Calu3 (cell line): ENCODE results near the gene SCGB1C1. TPM values are rescaled to one million over a fixed set of nuclear protein-coding genes. Genes with fewer than 3 reads are reported as not detected.

Experiments used
- BruUV-seq: library from RNA; stranded (reverse); fragments of 400-500 nt; replicated peaks from 2 replicates; lab custom pipeline; 2021; lab: Mats Ljungman, UMichigan
- CTCF ChIA-PET: fragments of 300-600 bp; sonication (Branson Sonifier 250); formaldehyde crosslinking; loops from one replicate; lab custom pipeline; 2022; ENCODE audit warnings: antibody characterized with exemption; lab: Charles Lee
- DNase-seq: peaks from one replicate; pipeline ENCODE4 v3.0.0; 2022
- H3K27ac Mint-ChIP-seq: one replicate; pipeline ENCODE4 v1.8.0; 2022; ENCODE audit warnings: mixed read lengths; ENCODE audit not compliant: unreplicated experiment
- H3K27me3 Mint-ChIP-seq: one replicate; pipeline ENCODE4 v1.8.0; 2022; ENCODE audit warnings: mixed read lengths; ENCODE audit not compliant: unreplicated experiment
- H3K36me3 Mint-ChIP-seq: one replicate; pipeline ENCODE4 v1.8.0; 2022; ENCODE audit warnings: mild to moderate bottlenecking, moderate library complexity, mixed read lengths; ENCODE audit not compliant: insufficient read depth, unreplicated experiment
- H3K4me1 Mint-ChIP-seq: one replicate; pipeline ENCODE4 v1.8.0; 2022; ENCODE audit warnings: mild to moderate bottlenecking, low read depth, mixed read lengths; ENCODE audit not compliant: unreplicated experiment
- H3K4me3 Mint-ChIP-seq: one replicate; pipeline ENCODE4 v1.8.0; 2022; ENCODE audit warnings: mild to moderate bottlenecking, low read depth, moderate library complexity, mixed read lengths; ENCODE audit not compliant: unreplicated experiment
- H3K9me3 Mint-ChIP-seq: one replicate; pipeline ENCODE4 v1.8.0; 2022; ENCODE audit warnings: low read depth, mixed read lengths; ENCODE audit not compliant: unreplicated experiment
- intact Hi-C: fragments of 100-400 bp; cut with micrococcal nuclease; formaldehyde crosslinking; loops from one replicate; pipeline ENCODE4 v1.10.0; 2022; ENCODE audit not compliant: unreplicated experiment
- total RNA-seq: library from RNA; stranded (reverse); gene quantifications from 2 replicates; pipeline ENCODE4 v1.2.3, GENCODE V29; 2022
- TF ChIP-seq, protein P1 (sequence below): fragments of 200-600 bp; IDR thresholded peaks from one replicate; pipeline ENCODE4 v1.8.0; 2022; ENCODE audit warnings: antibody characterized with exemption; ENCODE audit not compliant: unreplicated experiment

SCGB1C1 gene
- total RNA-seq, 1 experiment from 2014 or later: not detected

DNA sequence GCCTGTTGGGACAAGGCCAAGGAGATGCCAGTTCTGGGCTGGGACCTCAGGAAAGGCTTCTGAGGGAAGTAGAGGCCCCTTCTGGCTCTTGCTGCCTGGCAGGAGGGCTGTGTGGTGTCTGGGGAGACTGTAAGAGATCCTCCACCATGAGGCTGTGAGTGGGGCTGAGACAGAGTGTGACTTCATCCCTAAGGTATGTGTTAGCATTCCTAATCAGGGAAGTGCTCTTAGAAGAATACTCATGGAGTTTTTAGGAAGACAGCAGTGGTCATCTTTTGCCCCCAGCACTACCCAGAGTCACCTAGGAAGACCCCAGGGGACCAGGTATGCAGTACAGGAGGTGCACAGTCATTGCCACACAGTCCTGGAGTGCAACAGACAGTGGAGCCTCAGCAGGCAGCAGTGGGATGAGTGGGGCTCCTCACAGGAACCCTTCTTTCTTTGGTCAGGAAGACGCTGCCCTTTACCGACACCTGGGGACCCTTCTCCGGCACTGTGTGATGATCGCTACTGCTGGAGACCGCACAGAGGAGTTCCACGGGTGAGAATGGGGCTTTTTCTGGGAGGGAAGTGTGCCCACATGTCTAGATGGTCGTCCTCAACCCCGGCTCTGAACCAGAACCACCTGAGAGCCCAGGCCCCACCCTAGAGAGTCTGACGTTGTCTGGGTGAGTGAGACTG, 17.4 kb downstream of the SCGB1C1 start:
- no peaks in the 10 kb centered on the region for H3K9me3 Mint-ChIP-seq
- H3K4me3 Mint-ChIP-seq: peak overlapping the region; percentile 96
- intact Hi-C loops: no loop called here
- CTCF ChIA-PET: no interaction called here
- H3K36me3 Mint-ChIP-seq: peaks cover 77% of the 10 kb centered on the region
- no peaks in the 10 kb centered on the region for H3K4me1 Mint-ChIP-seq
- H3K27ac Mint-ChIP-seq: no peak overlapping the region
- H3K27me3 Mint-ChIP-seq: no peaks in the 10 kb centered on the region
- TF ChIP-seq, protein P1, sequence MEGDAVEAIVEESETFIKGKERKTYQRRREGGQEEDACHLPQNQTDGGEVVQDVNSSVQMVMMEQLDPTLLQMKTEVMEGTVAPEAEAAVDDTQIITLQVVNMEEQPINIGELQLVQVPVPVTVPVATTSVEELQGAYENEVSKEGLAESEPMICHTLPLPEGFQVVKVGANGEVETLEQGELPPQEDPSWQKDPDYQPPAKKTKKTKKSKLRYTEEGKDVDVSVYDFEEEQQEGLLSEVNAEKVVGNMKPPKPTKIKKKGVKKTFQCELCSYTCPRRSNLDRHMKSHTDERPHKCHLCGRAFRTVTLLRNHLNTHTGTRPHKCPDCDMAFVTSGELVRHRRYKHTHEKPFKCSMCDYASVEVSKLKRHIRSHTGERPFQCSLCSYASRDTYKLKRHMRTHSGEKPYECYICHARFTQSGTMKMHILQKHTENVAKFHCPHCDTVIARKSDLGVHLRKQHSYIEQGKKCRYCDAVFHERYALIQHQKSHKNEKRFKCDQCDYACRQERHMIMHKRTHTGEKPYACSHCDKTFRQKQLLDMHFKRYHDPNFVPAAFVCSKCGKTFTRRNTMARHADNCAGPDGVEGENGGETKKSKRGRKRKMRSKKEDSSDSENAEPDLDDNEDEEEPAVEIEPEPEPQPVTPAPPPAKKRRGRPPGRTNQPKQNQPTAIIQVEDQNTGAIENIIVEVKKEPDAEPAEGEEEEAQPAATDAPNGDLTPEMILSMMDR: no peak
- BruUV-seq: no TSS peak
- DNase-seq: no peak

DNA sequence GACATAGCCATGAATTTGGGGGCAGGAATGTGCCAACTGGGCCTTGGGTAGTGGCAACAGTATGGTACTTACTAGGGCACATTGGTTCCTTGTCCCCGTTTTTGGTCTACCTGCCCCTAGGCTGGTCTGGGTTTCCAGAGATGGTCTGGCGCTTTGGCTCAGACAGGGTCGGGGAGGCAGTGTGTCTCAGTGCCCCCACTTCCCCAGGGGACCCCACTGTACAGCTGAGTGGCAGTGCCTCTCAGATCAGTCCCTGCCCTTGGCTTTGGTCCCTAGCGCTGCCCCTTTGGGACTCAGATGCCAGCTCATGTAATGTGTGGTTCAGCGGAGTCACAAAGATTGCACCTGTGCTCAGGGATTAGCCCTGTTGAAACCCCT, 17.9 kb downstream of the SCGB1C1 start:
- CTCF ChIA-PET: no interaction called here
- TF ChIP-seq, protein P1: no peak
- H3K9me3 Mint-ChIP-seq: no peaks in the 10 kb centered on the region
- H3K36me3 Mint-ChIP-seq: peaks cover 81% of the 10 kb centered on the region
- H3K4me3 Mint-ChIP-seq: no peak overlapping the region
- no peak overlapping the region for H3K27ac Mint-ChIP-seq
- intact Hi-C loops: no loop called here
- H3K4me1 Mint-ChIP-seq: no peaks in the 10 kb centered on the region
- no peaks in the 10 kb centered on the region for H3K27me3 Mint-ChIP-seq
- DNase-seq: no peak
- BruUV-seq: no TSS peak

DNA sequence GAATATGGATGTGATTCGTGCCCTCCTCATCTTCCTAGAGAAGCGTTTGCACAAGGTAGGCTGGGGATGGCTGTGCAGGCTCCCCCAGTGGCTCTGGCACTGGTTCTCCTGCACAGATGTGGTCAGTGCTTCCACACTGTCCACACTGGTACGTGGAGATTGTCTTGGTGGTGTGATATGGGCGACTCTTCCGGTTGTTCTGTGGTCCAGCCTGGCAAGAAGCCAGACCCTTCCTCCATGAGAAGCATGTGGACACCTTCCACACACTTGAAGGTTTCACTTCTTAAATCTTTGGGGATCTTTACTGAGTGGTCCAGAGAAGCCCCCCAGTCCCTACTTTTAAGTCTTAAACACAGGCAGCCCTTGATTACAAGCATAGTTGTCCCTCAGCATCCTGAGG, 18.4 kb downstream of the SCGB1C1 start:
- TF ChIP-seq, protein P1: no peak
- peaks cover 81% of the 10 kb centered on the region for H3K36me3 Mint-ChIP-seq
- H3K27ac Mint-ChIP-seq: no peak overlapping the region
- CTCF ChIA-PET: no interaction called here
- H3K4me3 Mint-ChIP-seq: no peak overlapping the region
- BruUV-seq: no TSS peak
- no peaks in the 10 kb centered on the region for H3K9me3 Mint-ChIP-seq
- no peaks in the 10 kb centered on the region for H3K27me3 Mint-ChIP-seq
- H3K4me1 Mint-ChIP-seq: no peaks in the 10 kb centered on the region
- intact Hi-C loops: no loop called here
- DNase-seq: no peak

DNA sequence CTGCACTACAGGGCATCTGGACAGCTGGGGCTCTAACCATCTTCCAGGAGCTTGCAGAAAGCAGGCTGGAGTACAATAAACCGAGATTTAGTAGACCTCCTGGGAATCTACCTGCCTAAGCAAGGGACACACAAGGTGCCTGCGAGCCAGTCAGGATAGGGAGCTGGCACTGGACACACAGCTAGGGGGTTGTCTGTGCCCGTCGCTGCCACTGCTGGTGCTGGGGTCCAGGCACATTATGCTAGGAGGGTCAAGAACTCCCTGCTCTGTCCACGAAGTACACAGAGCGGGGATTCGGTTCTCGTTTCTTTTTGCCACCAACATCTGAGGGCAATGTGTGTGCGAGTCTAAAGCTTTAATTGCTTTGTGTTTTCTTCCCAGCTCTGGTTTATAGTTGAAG, 18.9 kb downstream of the SCGB1C1 start:
- Mint-ChIP-seq H3K9me3 (no peaks in the 10 kb centered on the region), H3K27me3 (no peaks in the 10 kb centered on the region), H3K27ac (no peak overlapping the region), H3K4me1 (no peaks in the 10 kb centered on the region), H3K4me3 (no peak overlapping the region), H3K36me3 (peaks cover 79% of the 10 kb centered on the region)
- TF ChIP-seq, protein P1: no peak
- CTCF ChIA-PET: interaction anchor here (0.6 kb wide), 1 partner anchor 26 kb away, joined by 7 read pairs; no protein-coding TSS in a partner anchor
- DNase-seq: no peak
- no TSS peak for BruUV-seq
- intact Hi-C loops: no loop called here
